ENCODE results near the gene NEUROD4.
"Not testable (repeated sequence)": the region's sequence is repeated elsewhere in the genome, so short reads cannot be mapped to it uniquely, and the experiment has no call there.

Gene NEUROD4

DNA sequence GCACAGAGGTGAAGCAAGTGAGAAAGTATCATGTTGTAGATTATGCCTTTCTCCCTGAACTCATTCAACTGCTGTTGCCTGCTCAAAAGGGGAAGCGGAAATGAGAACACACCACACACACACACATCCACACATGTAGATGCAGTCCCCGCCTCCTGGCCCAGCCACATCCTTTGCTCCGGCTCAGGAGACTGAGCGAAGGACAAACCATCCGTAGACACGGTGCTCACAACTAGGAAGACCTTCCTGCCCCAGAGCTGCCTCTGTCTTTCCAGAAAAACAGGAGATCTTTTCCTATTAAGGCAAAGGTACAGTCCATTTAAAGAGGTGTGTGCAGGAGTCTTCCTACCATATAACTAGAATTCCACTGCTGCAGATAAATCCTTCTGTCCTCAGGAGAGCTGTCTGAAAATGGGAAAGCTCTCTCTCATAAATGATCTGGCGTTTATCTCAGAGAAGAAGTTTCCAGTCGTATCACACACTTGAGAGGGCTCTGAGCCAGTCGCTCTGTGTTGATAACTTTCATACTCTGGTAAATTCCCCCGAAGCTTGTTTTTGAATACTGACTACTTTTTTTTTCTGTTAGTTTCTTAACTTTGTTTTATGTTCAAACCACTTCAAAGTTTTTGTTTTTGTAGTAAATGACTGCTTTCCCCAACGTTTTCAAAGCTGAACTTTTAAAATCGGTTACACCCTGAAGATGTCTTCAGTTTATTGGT, 35.0 kb upstream of the NEUROD4 start, which contains the start of gene TESPA1:
TESPA1 (minus strand) TSS at position 105 of the 719 bp plus-strand sequence. CDS start 10,200 bp downstream, outside the sequence.
- H3K36me3 ChIP-seq, result no peaks in the 10 kb centered on the region
- H3K9me3 ChIP-seq (ENCODE audit: severe bottlenecking), result no peaks in the 10 kb centered on the region
- H3K4me3 ChIP-seq (ENCODE audit: low read depth, low read length), result no peak within 1 kb of the TSS
- no peaks in the 10 kb centered on the region for H3K27me3 ChIP-seq (ENCODE audit: insufficient read depth, low read depth, severe bottlenecking)
- DNase-seq, result no peak
- no peak for TF ChIP-seq CTCF (IDR thresholded peaks at IDR 0.05; ENCODE audit: low read depth, low read length)
- H3K27ac ChIP-seq, result no peak within 1 kb of the TSS

- DNase-seq; H3K27ac ChIP-seq; H3K4me3 ChIP-seq (ENCODE audit: low read depth, low read length); H3K36me3 ChIP-seq; H3K9me3 ChIP-seq (ENCODE audit: severe bottlenecking); H3K27me3 ChIP-seq (ENCODE audit: insufficient read depth, low read depth, severe bottlenecking): not testable (repeated sequence)
Measured at GRCh38 chr12:54986773-54987172, 33.0 kb upstream of the NEUROD4 start.

DNA sequence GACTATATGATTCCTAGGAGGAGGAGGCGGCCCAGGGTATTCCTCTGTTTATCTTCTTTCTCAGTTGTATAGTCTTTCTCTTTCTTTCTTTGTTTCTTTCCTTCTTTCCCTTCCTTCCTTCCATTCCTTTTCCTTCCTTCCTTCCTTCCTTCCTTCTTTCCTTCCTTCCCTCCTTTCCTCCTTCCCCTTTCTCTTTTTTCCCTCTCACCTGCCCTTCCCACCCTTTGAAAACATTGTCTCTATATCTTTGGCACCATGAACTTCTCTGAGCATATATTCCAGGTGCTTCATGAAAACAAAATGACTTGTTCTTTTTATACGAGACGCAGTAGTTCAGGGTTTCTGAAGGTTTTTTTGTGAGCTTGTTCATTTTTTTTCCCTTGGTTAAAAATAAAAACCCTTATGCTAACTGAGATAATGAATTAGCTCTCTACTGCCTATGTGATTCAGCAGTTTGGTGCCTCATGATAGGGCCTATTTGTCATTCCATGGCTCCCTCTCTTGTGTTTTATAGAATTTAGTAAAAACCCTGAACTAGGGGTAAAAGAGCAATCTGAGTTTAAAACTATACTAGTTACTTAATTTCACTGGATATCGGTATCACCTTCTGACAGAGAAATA, 32.1 kb upstream of the NEUROD4 start:
- no peak for DNase-seq
- H3K9me3 ChIP-seq (ENCODE audit: severe bottlenecking), result no peaks in the 10 kb centered on the region
- no peaks in the 10 kb centered on the region for H3K27me3 ChIP-seq (ENCODE audit: insufficient read depth, low read depth, severe bottlenecking)
- H3K4me3 ChIP-seq (ENCODE audit: low read depth, low read length), result no peak overlapping the region
- no peak overlapping the region for H3K27ac ChIP-seq
- no peak for TF ChIP-seq CTCF (IDR thresholded peaks at IDR 0.05; ENCODE audit: low read depth, low read length)
- H3K36me3 ChIP-seq, result no peaks in the 10 kb centered on the region

- Histone ChIP-seq H3K4me3 (ENCODE audit: low read depth, low read length) (no peak overlapping the region), H3K27me3 (ENCODE audit: insufficient read depth, low read depth, severe bottlenecking) (no peaks in the 10 kb centered on the region), H3K9me3 (ENCODE audit: severe bottlenecking) (no peaks in the 10 kb centered on the region), H3K36me3 (no peaks in the 10 kb centered on the region), H3K27ac (no peak overlapping the region)
- DNase-seq, result peak; percentile 21
- TF ChIP-seq CTCF (IDR thresholded peaks at IDR 0.05; ENCODE audit: low read depth, low read length), result no peak
Measured at GRCh38 chr12:54988402-54989054, 31.2 kb upstream of the NEUROD4 start.

- Histone ChIP-seq H3K27me3 (ENCODE audit: insufficient read depth, low read depth, severe bottlenecking) (no peaks in the 10 kb centered on the region), H3K9me3 (ENCODE audit: severe bottlenecking) (no peaks in the 10 kb centered on the region), H3K4me3 (ENCODE audit: low read depth, low read length) (no peak overlapping the region), H3K36me3 (no peaks in the 10 kb centered on the region), H3K27ac (no peak overlapping the region)
- DNase-seq, result no peak
- no peak for TF ChIP-seq CTCF (IDR thresholded peaks at IDR 0.05; ENCODE audit: low read depth, low read length)
Measured at GRCh38 chr12:54989829-54990228, 29.9 kb upstream of the NEUROD4 start.
